Bronchial epithelial cell (primary cell): ENCODE results near the gene AOPEP. TPM values are rescaled to one million over a fixed set of nuclear protein-coding genes. Genes with fewer than 3 reads are reported as not detected.

Experiments used
- DNase-seq: peaks from one replicate; pipeline ENCODE4 v3.0.0-alpha.2; 2010; ENCODE audit warnings: low read depth
- FAIRE-seq: peaks from 2 replicates; lab custom pipeline; 2011; peaks lifted over from hg19 to GRCh38; lab: Jason Lieb, UNC
- H3K27me3 ChIP-seq: 2 replicates; pipeline ENCODE4 v1.5.1; 2011; ENCODE audit warnings: low read length; ENCODE audit not compliant: control insufficient read depth, insufficient read depth
- H3K36me3 ChIP-seq: 2 replicates; pipeline ENCODE4 v1.5.1; 2011; ENCODE audit warnings: low read length; ENCODE audit not compliant: control insufficient read depth, insufficient read depth
- H3K4me3 ChIP-seq: 2 replicates; pipeline ENCODE4 v1.5.1; 2011; ENCODE audit warnings: mild to moderate bottlenecking, low read depth, low read length, control low read depth
- CTCF ChIP-seq: IDR thresholded peaks from 2 replicates; pipeline ENCODE4 v1.5.1; 2011; ENCODE audit warnings: mild to moderate bottlenecking, moderate library complexity, low read length, control low read depth, inconsistent platforms; ENCODE audit not compliant: insufficient read depth, severe bottlenecking
- total RNA-seq: library from RNA; depleted of rRNA; stranded (reverse); fragments of >200 nt; gene quantifications from 2 replicates; pipeline ENCODE4 v1.2.1, GENCODE V29; 2014

AOPEP gene
- total RNA-seq, 1 donor from 2014 or later, result 91.1 TPM

DNA sequence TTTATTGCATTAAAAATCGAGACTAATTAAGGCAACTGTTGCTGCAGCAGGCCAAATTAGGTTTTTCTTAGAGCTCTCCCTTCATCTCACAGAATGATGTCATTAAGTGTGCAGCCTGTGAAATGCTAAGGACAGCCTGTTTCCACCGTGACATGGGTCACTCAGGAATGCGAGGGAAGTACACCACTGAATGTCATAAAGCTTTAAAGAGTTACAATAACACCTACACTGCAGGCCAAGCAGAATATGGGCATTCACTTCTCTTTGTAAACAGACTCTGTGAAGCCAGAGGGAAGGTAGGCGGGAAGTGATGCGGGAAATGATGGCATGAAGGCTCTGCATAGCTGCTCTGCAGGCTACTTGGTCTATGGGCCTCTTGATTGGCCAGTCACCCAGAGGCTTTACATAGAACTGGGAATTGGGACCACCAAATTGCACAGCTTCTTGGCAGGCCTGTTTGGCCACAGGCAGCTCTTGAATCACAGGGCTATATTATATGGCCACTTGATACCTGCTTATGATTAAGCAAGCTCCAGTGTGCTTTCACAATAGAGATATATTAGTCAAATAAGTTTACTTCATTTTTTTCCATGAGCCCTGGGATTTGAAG lies 28.4 kb upstream of the AOPEP start:
- TF ChIP-seq CTCF, result no peak
- H3K4me3 ChIP-seq, result no peak overlapping the region
- no peaks in the 10 kb centered on the region for H3K27me3 ChIP-seq
- H3K36me3 ChIP-seq, result no peaks in the 10 kb centered on the region
- DNase-seq (peak; percentile 63), FAIRE-seq (no peak)

- no peaks in the 10 kb centered on the region for H3K27me3 ChIP-seq
- FAIRE-seq (peak; percentile 7), DNase-seq (no peak)
- H3K36me3 ChIP-seq, result no peaks in the 10 kb centered on the region
- no peak for TF ChIP-seq CTCF
- no peak overlapping the region for H3K4me3 ChIP-seq
These were observed 26.7 kb upstream of the AOPEP start for GRCh38 chr9:94699715-94700373.

GRCh38 chr9:94700445-94700844 lies 26.1 kb upstream of the AOPEP start:
- no peak for TF ChIP-seq CTCF
- Histone ChIP-seq H3K36me3 (no peaks in the 10 kb centered on the region), H3K4me3 (no peak overlapping the region), H3K27me3 (no peaks in the 10 kb centered on the region)
- DNase-seq (no peak), FAIRE-seq (no peak)

DNA sequence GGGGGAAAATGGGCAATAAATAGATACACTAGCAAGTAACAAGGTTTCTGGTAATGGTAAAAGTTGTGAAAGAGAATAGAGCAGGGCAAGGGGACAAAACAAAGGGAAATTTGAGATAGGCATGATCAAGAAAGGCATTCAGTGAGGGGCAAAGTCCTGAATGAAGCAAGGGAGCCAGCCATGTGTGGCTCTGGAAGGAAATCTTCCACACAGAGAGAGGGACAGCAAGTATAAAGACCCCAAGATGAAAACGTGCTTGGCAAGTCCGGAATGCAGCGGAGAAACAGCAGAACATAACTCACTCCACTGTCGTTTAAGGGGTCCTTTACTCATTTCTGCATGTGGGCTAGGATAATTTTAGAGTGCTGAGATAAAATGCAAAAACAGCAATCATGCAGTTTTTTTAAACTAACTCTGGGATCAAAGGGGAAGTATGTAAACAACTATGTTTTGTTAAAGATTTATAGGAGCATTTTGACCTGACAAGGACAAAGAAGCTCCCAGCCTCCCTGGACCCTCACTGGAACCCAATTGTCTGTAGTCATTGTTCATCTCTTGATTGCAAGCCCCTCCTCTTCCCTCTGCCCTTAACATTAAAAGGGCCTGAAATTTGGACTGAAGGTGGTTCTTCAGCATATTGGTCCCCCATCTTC lies 22.9 kb upstream of the AOPEP start:
- TF ChIP-seq CTCF, result no peak
- Histone ChIP-seq H3K4me3 (no peak overlapping the region), H3K27me3 (no peaks in the 10 kb centered on the region), H3K36me3 (no peaks in the 10 kb centered on the region)
- DNase-seq (no peak), FAIRE-seq (no peak)

- Histone ChIP-seq H3K27me3 (no peaks in the 10 kb centered on the region), H3K36me3 (no peaks in the 10 kb centered on the region), H3K4me3 (no peak overlapping the region)
- TF ChIP-seq CTCF, result no peak
- peak; percentile 36 for FAIRE-seq
- no peak for DNase-seq
These were observed 21.3 kb upstream of the AOPEP start for GRCh38 chr9:94705162-94705702.
